Activated CD4-positive, alpha-beta T cell treated with anti-CD3 and anti-CD28 coated beads, Interleukin-2, amount 50 U/mL, for 4 hours (primary cell): ENCODE results near the gene DIP2A.
"Not testable (repeated sequence)": the region's sequence is repeated elsewhere in the genome, so short reads cannot be mapped to it uniquely, and the experiment has no call there.

Source experiments
- DNase-seq, 2 experiments: peaks; one replicate each; pipeline ENCODE4 v3.0.0-alpha.2; 2020

The DIP2A gene

GRCh38 chr21:46448855-46449254 is 9.8 kb upstream of the DIP2A start:
- not testable (repeated sequence) for DNase-seq

DNA sequence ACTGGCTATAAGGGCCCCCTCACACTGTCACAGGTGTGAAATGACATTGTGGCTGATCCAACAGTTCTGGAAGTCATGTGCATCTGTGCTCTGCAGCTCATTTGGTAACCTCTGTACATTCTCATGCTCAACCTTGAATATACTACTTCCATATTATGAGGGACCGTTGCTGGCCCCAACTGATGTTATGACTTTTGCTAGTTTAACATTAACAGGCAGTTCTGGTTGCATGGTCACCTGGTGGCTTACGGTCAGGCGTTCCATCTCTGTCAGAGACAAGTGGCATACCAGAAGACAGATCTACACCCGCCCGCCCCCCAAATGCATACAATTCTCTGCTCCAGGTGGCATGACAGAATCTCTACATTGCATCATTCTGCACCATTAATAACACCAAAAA is 6.0 kb upstream of the DIP2A start:
- no peak for DNase-seq

- DNase-seq = no peak
Observed at GRCh38 chr21:46454142-46454541, 4.5 kb upstream of the DIP2A start.

GRCh38 chr21:46454634-46455390 is 3.9 kb upstream of the DIP2A start:
- DNase-seq = no peak

DNA sequence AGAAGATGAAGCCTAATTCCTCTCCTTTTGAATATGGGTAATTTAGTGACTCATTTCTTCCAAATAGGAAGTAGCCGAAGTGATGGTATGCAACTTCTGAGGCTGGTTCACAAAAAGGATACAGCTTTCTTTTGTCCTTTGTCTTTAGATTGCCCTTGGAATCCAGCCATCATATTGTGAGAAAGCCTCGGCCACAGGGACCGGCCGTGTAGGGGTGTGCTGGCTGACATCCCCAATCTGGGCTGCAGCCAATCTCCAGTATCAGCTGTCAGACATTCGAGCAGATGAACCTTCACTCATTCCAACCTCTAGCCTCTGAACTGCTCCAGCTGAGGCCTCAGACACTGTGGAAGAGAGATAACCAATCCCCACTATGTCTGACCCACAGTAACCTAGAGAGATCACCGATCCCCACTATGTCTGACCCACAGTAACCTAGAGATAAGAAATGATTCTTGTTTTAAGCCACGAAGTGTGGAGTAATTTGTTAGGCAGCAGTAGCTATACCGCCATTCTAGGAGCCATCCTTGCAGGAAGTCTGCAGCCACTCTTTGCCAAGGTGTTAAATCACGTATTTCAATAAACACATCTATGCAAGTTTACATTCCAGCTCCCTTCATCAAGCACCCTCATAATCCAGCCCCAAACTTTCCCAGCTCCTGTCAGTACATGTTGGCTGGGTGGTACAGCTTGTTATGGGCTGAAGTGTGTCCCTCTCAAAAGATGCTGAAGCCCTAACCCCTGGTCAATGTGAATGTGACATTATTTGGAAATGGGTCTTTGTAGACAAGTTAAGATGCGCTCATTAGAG is 2.9 kb upstream of the DIP2A start:
- no peak for DNase-seq

DNA sequence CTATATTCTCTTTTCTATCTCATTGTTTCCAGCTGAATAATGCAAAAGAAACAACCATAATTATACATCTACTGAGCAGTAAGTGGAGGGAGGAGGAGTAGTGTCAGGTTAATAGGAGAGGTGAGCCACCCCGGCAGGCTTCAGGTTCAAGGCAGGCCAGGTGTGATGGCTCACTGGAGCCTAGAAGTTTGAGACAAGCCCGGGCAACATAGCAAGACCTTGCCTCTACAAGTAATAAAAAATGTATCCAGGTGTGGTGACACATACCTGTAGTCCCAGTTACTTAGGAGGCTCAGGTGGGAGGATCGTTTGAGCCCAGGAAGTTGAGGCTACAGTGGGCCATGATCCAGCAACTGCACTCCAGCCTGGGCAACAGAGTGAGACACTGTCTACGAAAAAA is 1.9 kb upstream of the DIP2A start:
- DNase-seq = no peak

GRCh38 chr21:46457801-46458314 is 833 bp upstream of the DIP2A start:
- peak; percentile 6 to 18 for DNase-seq

- DNase-seq = no peak
Observed at GRCh38 chr21:46459024-46459355, 299 bp downstream of the DIP2A start.

- DNase-seq = peak in 1 of 2 experiments; percentile 2
Observed at GRCh38 chr21:46459356-46460112, 843 bp downstream of the DIP2A start.

GRCh38 chr21:46461909-46462308 is 3.2 kb downstream of the DIP2A start:
- no peak for DNase-seq

DNA sequence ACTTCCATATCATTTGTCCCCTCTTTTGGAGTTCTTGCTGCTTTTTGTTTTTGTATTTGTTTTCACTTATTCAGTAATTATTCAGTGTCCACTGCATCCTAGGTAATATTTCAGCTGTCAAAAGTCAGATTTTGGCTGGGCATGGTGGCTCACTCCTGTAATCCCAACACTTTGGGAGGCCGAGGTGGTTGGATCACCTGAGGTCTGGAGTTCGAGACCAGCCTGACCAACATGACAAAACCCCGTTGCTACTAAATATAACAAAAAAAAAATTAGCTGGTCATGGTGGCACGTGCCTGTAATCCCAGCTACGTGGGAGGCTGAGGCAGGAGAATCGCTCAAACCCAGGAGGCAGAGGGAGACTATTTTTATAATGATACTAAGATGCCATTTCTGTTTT is 6.5 kb downstream of the DIP2A start:
- not testable (repeated sequence) for DNase-seq

GRCh38 chr21:46465651-46466050 is 7.0 kb downstream of the DIP2A start:
- no peak for DNase-seq

DNA sequence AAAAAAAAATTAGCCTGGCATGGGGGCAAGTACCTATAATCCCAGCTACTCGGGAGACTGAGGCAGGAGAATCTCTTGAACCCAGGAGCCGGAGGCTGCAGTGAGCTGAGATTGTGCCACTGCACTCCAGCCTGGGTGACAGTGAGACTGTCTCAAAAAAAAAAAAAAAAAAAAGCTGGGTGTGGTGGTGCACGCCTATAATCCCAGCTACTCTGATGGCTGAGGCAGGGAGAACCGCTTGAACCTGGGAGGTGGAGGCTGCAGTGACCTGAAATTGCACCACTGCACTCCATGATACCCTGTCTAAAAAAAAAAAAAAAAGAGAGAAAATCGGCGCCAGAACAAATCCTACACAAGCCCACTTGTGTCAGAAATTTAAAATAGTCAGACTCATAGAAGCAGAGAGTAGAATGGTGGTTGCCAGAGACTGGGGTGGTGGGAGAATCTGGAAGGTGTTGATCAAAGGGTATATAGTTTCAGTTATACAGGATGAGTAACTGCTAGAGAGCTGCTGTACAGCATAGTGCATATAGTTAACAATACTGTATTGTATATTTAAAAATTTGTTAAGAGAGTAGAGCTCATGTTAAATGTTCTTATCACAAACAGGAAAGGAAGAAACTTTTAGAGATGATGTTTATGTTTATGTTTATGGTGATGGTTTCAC is 9.6 kb downstream of the DIP2A start:
- no peak for DNase-seq

DNA sequence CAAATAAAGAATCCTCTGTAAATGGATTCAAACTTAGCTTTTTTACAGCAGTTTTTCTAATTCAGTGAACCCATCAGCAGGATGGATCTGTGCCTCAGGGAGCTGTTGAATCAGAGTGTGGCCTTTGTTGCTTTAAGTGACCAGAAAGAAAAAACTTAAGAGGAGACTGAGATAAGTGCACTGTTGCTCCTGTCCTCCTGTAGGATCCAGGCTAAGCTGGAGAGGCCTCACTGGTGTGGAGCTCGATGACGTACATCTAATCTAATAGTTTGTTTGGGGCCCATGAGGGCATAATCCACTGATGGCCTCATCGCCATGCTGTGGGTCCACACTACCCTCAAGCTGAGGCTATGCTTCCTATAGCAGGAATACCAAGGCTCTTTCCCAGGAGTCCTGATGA is 10.6 kb downstream of the DIP2A start:
- no peak for DNase-seq

DNA sequence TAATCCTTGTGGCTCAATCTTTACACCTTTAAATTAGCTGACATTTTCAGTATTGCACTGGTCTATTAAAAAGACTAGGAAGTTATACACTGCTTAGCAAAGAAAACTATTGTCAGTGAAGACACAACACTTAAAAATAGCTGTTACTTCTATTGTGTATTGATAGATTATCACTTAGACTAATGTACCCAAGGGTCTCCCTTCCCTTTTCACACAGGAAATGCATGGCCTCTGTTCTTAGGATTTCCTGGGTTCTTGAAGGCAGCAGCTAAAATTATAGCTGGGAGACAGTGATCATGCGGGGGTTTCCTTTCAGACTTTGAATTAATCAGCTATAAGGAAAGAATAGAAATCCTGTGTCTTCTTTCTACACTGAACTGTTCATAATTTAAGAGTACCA is 12.8 kb downstream of the DIP2A start:
- no peak for DNase-seq

GRCh38 chr21:46472246-46472645 is 13.6 kb downstream of the DIP2A start:
- no peak for DNase-seq

DNA sequence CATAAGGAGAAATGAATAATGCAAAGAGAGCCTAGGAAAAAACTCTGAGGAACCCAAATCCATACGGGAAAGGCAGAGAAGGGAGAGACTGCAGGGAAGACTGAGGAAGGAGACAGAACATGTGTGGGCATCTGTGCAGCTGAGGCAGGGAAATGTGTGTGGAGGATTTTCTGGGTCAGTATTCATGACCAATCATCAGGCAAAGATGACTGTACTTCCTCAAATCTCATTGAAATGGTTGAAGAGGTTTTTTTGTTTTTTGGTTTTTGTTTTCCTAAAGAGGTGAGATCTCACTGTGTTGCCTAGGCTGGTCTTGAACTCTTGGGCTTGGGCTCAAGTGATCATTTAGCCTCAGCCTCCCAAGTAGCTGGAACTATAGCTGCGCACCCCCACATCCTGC is 15.7 kb downstream of the DIP2A start:
- no peak for DNase-seq

DNA sequence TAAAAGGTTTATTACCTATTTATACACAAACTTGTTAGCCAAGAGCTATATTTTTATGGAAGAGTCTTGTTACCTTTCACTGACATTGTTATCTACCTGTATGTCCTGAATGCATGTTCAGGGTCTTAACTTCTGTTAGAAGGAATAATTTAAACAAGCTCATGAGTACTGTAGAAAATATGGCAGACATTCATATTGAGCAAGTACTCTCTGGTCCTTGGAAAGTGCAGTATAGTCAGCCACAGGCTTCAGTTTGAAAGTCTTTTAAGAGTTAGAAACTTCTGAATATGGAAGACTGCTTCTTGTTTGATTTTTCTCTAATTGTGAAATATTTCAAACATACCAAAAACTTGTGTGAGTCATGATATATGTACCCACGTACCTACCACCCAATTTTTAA is 16.6 kb downstream of the DIP2A start:
- DNase-seq = no peak

GRCh38 chr21:46477765-46478164 is 19.1 kb downstream of the DIP2A start:
- DNase-seq = no peak

DNA sequence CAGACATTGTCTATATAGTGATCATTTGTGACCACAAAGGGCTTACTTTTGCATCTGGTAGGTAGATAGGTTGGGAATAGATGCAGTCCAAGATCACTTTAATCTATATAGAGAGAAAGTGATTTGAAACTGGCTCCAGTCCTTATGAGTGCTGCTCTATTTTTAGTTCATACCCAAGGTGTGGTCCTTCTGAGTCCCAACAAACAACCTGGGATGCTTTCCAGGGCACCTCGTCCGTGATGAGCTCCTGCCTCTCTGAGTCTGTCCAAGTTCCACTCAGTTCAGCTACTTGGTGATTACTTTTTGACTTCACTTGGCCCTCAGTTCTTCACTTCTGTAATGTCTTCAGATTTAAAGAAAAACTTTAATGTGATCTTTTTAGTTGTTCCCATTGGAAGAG is 20.2 kb downstream of the DIP2A start:
- DNase-seq = no peak

DNA sequence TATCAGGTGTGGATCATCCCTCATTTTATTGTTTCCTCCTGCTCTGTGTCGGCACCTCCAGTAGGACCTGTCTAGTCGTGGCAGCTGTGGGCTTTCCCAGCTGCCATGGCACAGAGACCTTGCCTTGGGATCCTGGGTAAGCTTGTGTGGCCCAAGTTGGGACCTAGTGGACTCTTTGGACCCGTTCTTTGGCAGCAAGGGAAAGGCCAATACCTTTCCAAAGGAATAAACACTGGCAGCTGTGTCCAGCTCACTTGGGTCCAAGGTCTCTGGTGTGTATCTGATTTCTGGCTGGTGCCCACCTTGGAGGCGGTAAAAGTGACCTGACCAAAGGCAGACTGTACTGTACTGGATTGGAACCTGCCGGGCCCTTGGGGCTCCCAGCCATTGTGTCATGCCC is 21.8 kb downstream of the DIP2A start:
- no peak for DNase-seq

- no peak for DNase-seq
Observed at GRCh38 chr21:46482225-46482845, 23.6 kb downstream of the DIP2A start.

- no peak for DNase-seq
Observed at GRCh38 chr21:46482846-46483231, 24.1 kb downstream of the DIP2A start.
